Ovary (tissue), 10 donors: Measurements from ENCODE around the gene PMPCB. TPM values are rescaled to one million over a fixed set of nuclear protein-coding genes. Genes with fewer than 3 reads are reported as not detected.
"Not testable (repeated sequence)": the region's sequence is repeated elsewhere in the genome, so short reads cannot be mapped to it uniquely, and the experiment has no call there.

Source experiments
- DNase-seq, 5 donors: peaks; one replicate each; pipeline ENCODE4 v3.0.0-alpha.2; 2019 to 2020
- H3K27ac ChIP-seq, 2 donors: fragments of 200-600 bp; one replicate each; pipeline versions ENCODE4 v1.5.1 to v1.8.0; 2019 to 2022
- H3K27me3 ChIP-seq: fragments of 200-600 bp; one replicate; pipeline ENCODE4 v1.8.0; 2022
- H3K36me3 ChIP-seq: fragments of 200-600 bp; sonication (generic); one replicate; pipeline ENCODE4 v1.5.1; 2019
- H3K4me1 ChIP-seq: one replicate; pipeline ENCODE4 v1.8.1; 2013; ENCODE audit warnings: mild to moderate bottlenecking, moderate library complexity; ENCODE audit not compliant: insufficient read depth
- H3K4me3 ChIP-seq: fragments of 200-600 bp; sonication (generic); one replicate; pipeline ENCODE4 v1.5.1; 2017
- H3K9me3 ChIP-seq, 2 donors: fragments of 200-600 bp in 1 of 2; sonication (generic) in 1 of 2; one replicate each; pipeline versions ENCODE4 v1.5.1 to v1.8.1; 2013 to 2019; ENCODE audit warnings: mild to moderate bottlenecking in 1 of 2, moderate library complexity in 1 of 2
- EP300 ChIP-seq: sonication (generic); formaldehyde crosslinking; IDR thresholded peaks from one replicate; pipeline ENCODE4 v1.6.1; 2017; ENCODE audit warnings: antibody characterized with exemption
- POLR2A ChIP-seq: fragments of 450-650 bp; IDR thresholded peaks from one replicate; pipeline ENCODE4 v1.6.1; 2017; ENCODE audit warnings: antibody characterized with exemption, mild to moderate bottlenecking, moderate library complexity
- WGBS, 3 donors: extraction: QIAGEN DNeasy Blood & Tissue Kit in 1 of 3; methylation state at CpG; one replicate each; pipeline versions ENCODE4 v1.1.5 to v1.1.7; 2013 to 2017; 5-methylcytosine and 5-hydroxymethylcytosine counted together
- intact Hi-C, 4 donors: fragments of 100-400 bp; cut with DNase I; formaldehyde crosslinking; loops; one replicate each; pipeline versions ENCODE4 v1.11.0 to v1.15.1; 2022 to 2023
- long read RNA-seq, 3 donors: library from polyadenylated mRNA in 2 of 3; unstranded in 2 of 3; transcript quantifications; one replicate each; pipeline ENCODE4 v2.0.0 and lab custom pipeline, GENCODE V29; 2021 to 2026
- polyA plus RNA-seq, 2 donors: library from polyadenylated mRNA; stranded (reverse); fragments of 200-250 nt in 1 of 2; fragments of 350-450 nt in 1 of 2; fragmentation: Illumina TruSeq in 1 of 2; extraction: RNeasy Lipid Tissue Mini Kit (QIAGEN cat#74804) in 1 of 2; gene quantifications; one replicate each; pipeline ENCODE4 v1.2.3, GENCODE V29; 2013 to 2014
- total RNA-seq, 7 donors: library from RNA; depleted of rRNA in 2 of 7; stranded (reverse); fragments of >200 nt in 2 of 7; fragmentation: NEBNext Ultra II Directional in 3 of 7; extraction: Animal tissue kit (Norgen Biotek cat#: 25700) in 3 of 7; gene quantifications; one replicate each; pipeline versions ENCODE4 v1.1.0 to v1.2.4, GENCODE V29; 2016 to 2023
- TF ChIP-seq, protein P1 (sequence below), 3 donors: fragments of 450-650 bp in 2 of 3; fragments of 200-600 bp in 1 of 3; IDR thresholded peaks; one replicate each; pipeline versions ENCODE4 v1.5.1 to v1.8.0; 2016 to 2022; ENCODE audit warnings: antibody characterized with exemption in 3 of 3, mild to moderate bottlenecking in 1 of 3
- donor health status: DM: no; HTN: no; CAD: no; lungs with moderate emphysema.
- donor health status: DM: no; HTN: no; CAD: no.
- donor health status: Bipolar disorder and iron deficiency.
- donor health status: DM: yes; HTN: yes; CAD: no.
- donor health status: DM: no; HTN: no; CAD: no.
- donor health status: DM: yes; HTN: yes; CAD: no.

Gene PMPCB, protein sequence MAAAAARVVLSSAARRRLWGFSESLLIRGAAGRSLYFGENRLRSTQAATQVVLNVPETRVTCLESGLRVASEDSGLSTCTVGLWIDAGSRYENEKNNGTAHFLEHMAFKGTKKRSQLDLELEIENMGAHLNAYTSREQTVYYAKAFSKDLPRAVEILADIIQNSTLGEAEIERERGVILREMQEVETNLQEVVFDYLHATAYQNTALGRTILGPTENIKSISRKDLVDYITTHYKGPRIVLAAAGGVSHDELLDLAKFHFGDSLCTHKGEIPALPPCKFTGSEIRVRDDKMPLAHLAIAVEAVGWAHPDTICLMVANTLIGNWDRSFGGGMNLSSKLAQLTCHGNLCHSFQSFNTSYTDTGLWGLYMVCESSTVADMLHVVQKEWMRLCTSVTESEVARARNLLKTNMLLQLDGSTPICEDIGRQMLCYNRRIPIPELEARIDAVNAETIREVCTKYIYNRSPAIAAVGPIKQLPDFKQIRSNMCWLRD
- total RNA-seq (10 to 100 TPM; 41.2 to 71.7 (median 60.3) TPM), polyA plus RNA-seq (10 to 100 TPM; 69.8 to 87.0 TPM)
- long read RNA-seq, donor 1, transcript PMPCB-201 (13 exons, 2,472 nt): major isoform, 301 of 380 reads
- long read RNA-seq, donor 1, transcript PMPCB-202 (12 exons, 1,714 nt): minor isoform, 22 of 380 reads
- long read RNA-seq, donor 1, partial matches to known transcripts: 27 of 380 reads
- long read RNA-seq, donor 1, other reads (novel, unspliced or antisense): 29 of 380 reads
- long read RNA-seq, donor 2, transcript PMPCB-201 (13 exons, 2,472 nt): major isoform, 26 of 407 reads
- long read RNA-seq, donor 2, partial matches to known transcripts: 360 of 407 reads
- long read RNA-seq, donor 2, other reads (novel, unspliced or antisense): 19 of 407 reads
- long read RNA-seq, donor 3, transcript PMPCB-201 (13 exons, 2,472 nt): major isoform, 67 of 85 reads
- long read RNA-seq, donor 3, partial matches to known transcripts: 8 of 85 reads
- long read RNA-seq, donor 3, other reads (novel, unspliced or antisense): 6 of 85 reads

DNA sequence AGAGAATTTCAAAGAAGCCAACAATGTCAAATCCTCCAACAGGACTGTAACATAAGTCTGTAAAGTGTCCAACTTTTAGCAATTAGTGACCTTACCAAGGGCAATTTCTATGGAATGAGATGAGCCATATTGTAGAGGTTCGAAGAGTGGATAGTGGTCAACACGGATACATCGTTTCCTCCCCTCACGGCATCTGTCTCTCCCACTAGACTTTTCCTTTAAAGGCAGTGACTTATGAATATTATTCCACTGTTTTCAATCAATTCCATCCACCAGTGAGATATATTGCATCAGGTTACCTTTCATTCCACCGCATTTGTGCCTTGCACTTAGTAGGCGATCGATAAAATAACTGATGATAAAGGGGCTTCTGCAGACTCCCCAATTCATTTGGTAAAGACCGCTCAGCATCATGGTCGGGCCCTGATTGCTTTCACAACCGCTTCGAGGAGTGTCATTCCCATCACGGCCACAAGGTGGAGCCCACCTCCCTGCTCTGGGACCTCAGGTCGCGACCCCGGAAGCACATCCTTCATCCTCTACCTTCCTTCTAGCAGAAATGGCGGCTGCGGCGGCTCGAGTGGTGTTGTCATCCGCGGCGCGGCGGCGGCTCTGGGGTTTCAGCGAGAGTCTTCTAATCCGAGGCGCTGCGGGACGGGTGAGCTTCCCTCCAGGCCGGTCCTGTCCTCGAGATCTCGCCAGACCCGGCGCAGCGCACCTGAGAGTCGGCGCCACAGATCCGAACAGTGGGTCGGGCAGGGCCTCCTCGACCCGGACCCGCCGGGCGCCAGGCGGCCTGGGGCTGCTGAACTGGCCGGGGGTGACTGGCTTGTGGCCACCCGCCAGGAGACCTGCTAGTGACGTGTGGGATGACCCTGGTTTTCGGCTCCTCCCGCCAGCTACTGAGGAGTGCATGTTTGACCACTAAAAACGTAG, at the start of gene PMPCB:
PMPCB (plus strand) TSS at position 535 of the 936 bp plus-strand sequence; CDS start at position 560, 25 bp downstream.
- no peaks in the 10 kb centered on the region for H3K36me3 ChIP-seq
- 1 to 2% (median 1%) methylated on average over 41 to 52 of the region's 52 CpGs for WGBS, 3 donors
- peaks cover 4% of the 10 kb centered on the region for H3K4me1 ChIP-seq
- peak; percentile 93 to 98 (median 96) for DNase-seq
- peak within 1 kb of the TSS; percentile 81 for H3K4me3 ChIP-seq
- intact Hi-C loops: no loop called here
- H3K9me3 ChIP-seq: no peaks in the 10 kb centered on the region
- TF ChIP-seq EP300 (no peak), POLR2A (peak; percentile 41)
- TF ChIP-seq, protein P1, sequence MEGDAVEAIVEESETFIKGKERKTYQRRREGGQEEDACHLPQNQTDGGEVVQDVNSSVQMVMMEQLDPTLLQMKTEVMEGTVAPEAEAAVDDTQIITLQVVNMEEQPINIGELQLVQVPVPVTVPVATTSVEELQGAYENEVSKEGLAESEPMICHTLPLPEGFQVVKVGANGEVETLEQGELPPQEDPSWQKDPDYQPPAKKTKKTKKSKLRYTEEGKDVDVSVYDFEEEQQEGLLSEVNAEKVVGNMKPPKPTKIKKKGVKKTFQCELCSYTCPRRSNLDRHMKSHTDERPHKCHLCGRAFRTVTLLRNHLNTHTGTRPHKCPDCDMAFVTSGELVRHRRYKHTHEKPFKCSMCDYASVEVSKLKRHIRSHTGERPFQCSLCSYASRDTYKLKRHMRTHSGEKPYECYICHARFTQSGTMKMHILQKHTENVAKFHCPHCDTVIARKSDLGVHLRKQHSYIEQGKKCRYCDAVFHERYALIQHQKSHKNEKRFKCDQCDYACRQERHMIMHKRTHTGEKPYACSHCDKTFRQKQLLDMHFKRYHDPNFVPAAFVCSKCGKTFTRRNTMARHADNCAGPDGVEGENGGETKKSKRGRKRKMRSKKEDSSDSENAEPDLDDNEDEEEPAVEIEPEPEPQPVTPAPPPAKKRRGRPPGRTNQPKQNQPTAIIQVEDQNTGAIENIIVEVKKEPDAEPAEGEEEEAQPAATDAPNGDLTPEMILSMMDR (IDR thresholded peaks at IDR 0.05): peak; percentile 91 to 97 (median 92)
- peak within 1 kb of the TSS in 1 of 2 donors; percentile 70 for H3K27ac ChIP-seq
- no peaks in the 10 kb centered on the region for H3K27me3 ChIP-seq

DNA sequence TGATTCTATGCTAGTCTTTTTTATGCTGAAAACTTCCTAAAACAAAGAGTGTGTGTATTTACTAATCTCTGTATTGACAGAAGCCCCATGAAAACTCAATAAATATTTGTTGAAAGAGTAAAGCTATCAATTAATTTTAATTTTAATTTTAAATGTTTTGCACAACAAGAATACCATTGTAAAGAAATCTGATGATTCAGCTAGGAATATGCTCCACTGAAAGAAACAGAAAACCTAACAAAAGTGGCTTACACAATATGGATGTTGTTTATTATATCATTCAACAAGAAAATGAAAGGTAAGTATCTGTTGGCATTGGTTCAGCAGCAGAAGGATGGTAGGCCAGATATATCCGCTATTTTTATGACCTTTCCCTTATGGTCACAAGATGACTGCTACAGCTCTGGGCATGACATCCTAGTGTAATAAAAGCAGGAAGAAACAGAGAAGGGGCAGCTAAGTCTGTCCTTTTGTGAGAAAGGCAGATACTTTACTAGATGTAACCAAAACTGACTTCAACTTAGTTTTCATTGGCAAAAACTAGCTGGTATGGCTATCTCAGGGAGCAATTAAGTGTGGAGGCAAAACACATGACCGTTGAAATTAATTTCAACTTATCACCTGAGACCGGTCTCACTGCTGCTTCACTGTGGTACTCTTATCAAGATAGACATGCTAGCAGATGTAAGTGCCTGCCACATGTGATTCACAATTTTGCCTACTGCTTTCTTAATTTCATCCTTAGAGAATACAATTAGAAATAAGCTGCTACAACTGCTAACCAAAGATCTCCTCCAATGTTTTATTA, 43.3 kb upstream of the PMPCB start:
- H3K27ac ChIP-seq, H3K27me3 ChIP-seq, H3K9me3 ChIP-seq, H3K4me1 ChIP-seq, intact Hi-C loops, H3K36me3 ChIP-seq, DNase-seq, H3K4me3 ChIP-seq: not testable (repeated sequence)
- WGBS, 3 donors: 28 to 74% (median 36%) methylated on average over 3 of the region's 3 CpGs

DNA sequence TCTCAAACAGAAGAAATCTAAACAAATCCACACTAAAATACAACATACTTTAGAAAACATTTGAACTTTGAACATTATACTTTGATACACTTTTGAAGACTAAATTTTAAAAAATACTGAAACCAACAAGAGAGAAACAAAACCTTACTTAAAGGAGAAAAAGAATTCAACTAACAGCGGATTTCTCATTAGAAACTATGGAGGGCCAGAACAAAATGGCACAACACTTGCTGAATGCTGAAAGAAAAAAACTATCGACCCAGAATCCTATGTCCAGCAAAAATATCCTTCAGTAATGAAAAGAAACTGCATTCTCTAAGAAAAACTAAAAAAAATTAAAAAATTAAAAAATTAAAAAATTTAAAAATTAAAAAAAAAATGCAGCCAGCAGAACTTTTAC, 33.2 kb upstream of the PMPCB start:
- not testable (repeated sequence) for H3K9me3 ChIP-seq
- WGBS, 3 donors: 90 to 94% (median 91%) methylated on average over 2 of the region's 2 CpGs

DNA sequence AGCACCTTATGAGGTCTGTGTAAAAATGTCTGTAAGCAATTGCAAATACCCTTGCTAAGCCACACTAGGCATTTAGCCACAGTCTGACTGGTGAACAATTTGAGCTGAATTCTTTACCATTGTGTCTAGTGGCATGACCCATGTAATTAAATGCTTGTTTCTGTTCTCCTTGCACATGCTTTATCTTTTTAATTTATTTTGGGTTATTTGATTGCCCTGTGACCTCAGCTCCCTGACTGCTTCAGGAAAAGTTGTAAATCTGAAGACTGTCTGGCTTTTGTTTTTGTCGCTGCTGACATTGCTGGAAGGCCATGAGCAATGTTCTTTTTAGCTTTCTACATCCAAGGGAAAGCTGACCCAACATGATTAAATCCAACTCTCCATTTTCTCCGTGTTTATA, 31.0 kb upstream of the PMPCB start:
- DNase-seq, H3K36me3 ChIP-seq, H3K4me3 ChIP-seq, intact Hi-C loops, H3K27ac ChIP-seq, H3K27me3 ChIP-seq, H3K4me1 ChIP-seq, H3K9me3 ChIP-seq: not testable (repeated sequence)
- 24 to 33% (median 25%) methylated on average over 2 of the region's 2 CpGs for WGBS, 3 donors

More for the DNA sequence above, 33.2 kb upstream of the PMPCB start:
- H3K27ac ChIP-seq, intact Hi-C loops, H3K4me3 ChIP-seq, H3K36me3 ChIP-seq, DNase-seq, H3K27me3 ChIP-seq, H3K4me1 ChIP-seq: not testable (repeated sequence)

DNA sequence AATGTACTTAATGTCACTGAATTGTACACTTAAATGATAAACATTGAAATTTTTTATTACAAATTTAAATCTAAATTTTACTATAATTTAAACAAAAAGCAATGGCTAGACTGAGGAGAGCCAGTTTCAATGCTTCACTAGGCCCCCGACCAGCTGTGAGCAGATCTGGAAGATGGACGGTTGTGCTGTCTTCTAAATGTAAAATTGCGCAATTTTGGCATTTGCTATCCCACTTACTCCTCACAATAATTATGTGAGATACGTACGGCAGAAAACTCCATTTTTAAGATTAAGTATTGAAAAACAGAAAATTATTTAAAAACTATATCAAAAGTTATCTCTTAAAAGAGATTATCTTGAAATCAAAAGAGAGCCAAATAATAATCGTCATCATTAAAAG, 23.9 kb upstream of the PMPCB start:
- 90 to 93% (median 92%) methylated on average over 6 of the region's 6 CpGs for whole genome bisulfite sequencing, 3 donors
- H3K27me3 ChIP-seq, DNase-seq, H3K36me3 ChIP-seq, H3K4me3 ChIP-seq, H3K9me3 ChIP-seq, intact Hi-C loops, H3K27ac ChIP-seq, H3K4me1 ChIP-seq: not testable (repeated sequence)

DNA sequence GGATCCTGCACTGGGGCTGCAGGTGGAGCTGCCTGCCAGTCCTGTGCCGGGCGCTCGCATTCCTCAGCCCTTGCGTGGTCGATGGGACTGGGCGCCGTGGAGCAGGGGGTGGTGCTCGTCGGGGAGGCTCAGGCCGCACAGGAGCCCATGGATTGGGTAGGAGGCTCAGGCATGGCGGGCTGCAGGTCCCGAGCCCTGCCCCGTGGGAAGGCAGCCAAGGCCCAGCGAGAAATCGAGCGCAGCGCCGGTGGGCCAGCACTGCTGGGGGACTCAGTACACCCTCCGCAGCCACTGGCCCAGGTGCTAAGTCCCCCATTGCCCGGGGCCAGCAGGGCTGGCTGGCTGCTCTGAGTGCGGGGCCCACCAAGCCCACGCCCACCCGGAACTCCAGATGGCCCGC, 22.4 kb upstream of the PMPCB start:
- WGBS, 3 donors: 97 to 98% (median 97%) methylated on average over 16 to 24 of the region's 24 CpGs
- intact Hi-C loops: not testable (repeated sequence)

DNA sequence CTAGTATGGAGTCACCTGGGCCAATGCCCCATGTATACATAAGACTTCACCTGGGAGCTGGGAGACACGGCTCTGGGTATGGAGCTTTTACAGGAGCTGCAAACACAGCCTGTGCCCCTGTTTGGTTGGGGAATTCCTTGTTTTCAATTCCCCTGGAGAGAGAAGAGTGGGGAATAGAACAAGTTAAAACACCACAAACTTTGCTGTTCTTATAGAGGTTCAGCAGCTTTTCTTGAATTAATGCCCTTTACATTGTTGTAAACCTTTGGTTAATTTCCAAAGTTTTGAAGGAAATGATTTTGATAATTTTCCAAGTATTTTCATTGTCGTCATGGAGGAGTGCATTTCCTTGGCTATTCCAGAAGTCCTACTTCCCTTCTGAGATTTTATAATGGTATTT, 19.0 kb upstream of the PMPCB start:
- intact Hi-C loops, H3K36me3 ChIP-seq, DNase-seq, H3K4me3 ChIP-seq, H3K4me1 ChIP-seq, H3K9me3 ChIP-seq, H3K27me3 ChIP-seq, H3K27ac ChIP-seq: not testable (repeated sequence)
- WGBS, 3 donors: 77 to 81% (median 80%) methylated on average over 2 of the region's 2 CpGs

More for the DNA sequence above, 22.4 kb upstream of the PMPCB start:
- not testable (repeated sequence) for DNase-seq, H3K4me1 ChIP-seq, H3K27me3 ChIP-seq, H3K4me3 ChIP-seq, H3K36me3 ChIP-seq, H3K27ac ChIP-seq, H3K9me3 ChIP-seq

DNA sequence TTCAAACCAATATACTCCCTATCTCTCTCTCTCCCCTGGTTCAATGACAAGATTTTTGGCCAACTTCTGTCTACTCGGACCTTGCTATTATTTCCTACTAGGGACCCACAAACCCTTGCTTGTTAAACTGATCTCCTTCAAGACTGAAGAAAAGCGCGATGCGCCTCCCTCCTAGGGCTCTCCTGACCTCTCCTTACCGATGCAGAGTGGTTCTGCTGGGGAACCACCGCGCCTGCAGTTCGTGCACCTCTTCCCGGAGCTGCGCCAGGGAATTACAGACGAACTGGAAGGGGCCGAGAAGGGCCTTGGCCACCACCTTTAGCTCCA, 17.6 kb upstream of the PMPCB start:
- Histone ChIP-seq H3K27ac (peak overlapping the region in 1 of 2 donors; percentile 69), H3K4me3 (peak overlapping the region; percentile 59)
- H3K36me3 ChIP-seq, intact Hi-C loops, H3K4me1 ChIP-seq, H3K9me3 ChIP-seq, H3K27me3 ChIP-seq: not testable (repeated sequence)
- 0 to 2% (median 0%) methylated on average over 12 of the region's 12 CpGs for WGBS, 3 donors
- peak in 2 of 5 donors; percentile 39 to 42 for DNase-seq
